ENCODE data around the gene PAFAH1B1. TPM values are rescaled to one million over a fixed set of nuclear protein-coding genes. Genes with fewer than 3 reads are reported as not detected.

PAFAH1B1 gene
- polyA plus RNA-seq, 1 donor (not counting 4 experiments of a cell fraction or from before 2014, with no cell fraction given) = 119 TPM

DNA sequence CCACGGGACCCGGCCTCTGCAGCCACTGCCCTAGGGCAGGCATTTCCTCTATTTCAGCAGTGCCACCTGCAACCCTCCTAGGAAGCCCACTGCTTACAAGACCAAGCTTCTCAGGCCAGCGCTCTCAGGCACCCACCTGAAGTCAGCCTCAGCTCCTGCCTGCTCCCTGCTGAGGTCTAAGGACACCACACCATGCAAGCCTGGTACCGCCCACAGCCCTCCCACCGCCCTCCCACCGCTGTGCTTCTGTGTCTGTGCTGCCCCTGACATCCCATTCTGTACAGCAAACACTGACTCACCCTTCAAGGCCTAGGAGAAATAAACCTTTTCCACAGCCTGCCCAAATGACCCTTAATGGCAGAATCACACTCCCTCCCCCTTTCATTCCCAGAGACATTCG lies 111.8 kb downstream of the PAFAH1B1 start:
- Histone ChIP-seq H4K20me1 (ENCODE audit: control insufficient read depth, extremely low read depth, insufficient read depth, low read length) (peaks cover 50% of the 10 kb centered on the region), H2AFZ (ENCODE audit: control insufficient read depth, low read length) (no peak overlapping the region), H3K9me1 (ENCODE audit: control insufficient read depth, extremely low read depth, insufficient read depth, low read length) (peaks cover 2% of the 10 kb centered on the region), H3K27ac (ENCODE audit: control insufficient read depth, insufficient read depth, low read length) (no peak overlapping the region), H3K4me2 (ENCODE audit: control insufficient read depth, extremely low read depth, insufficient read depth, low read depth, low read length) (no peak overlapping the region), H3K79me2 (ENCODE audit: control insufficient read depth, insufficient read depth, low read length) (peaks cover 71% of the 10 kb centered on the region), H3K4me3 (ENCODE audit: control insufficient read depth in 2 of 3, extremely low read depth in 1 of 3, insufficient read depth in 2 of 3, low read depth in 1 of 3, low read length in 3 of 3) (no peak overlapping the region), H3K36me3 (ENCODE audit: control insufficient read depth in 2 of 2, extremely low read depth in 1 of 2, insufficient read depth in 2 of 2, low read length in 2 of 2) (peaks cover 23 to 25% of the 10 kb centered on the region in 2 experiments), H3K4me1 (ENCODE audit: control insufficient read depth, extremely low read depth, insufficient read depth, low read length) (peaks cover 32% of the 10 kb centered on the region), H3K9ac (ENCODE audit: control insufficient read depth, extremely low read depth, insufficient read depth, low read length) (no peak overlapping the region), H3K27me3 (ENCODE audit: control insufficient read depth, extremely low read depth, insufficient read depth, low read length) (no peaks in the 10 kb centered on the region), H3K9me3 (ENCODE audit: control insufficient read depth, low read depth, low read length) (no peaks in the 10 kb centered on the region)
- no peak for TF ChIP-seq EZH2 (IDR thresholded peaks at IDR 0.05; ENCODE audit: low read length)
- no peak for TF ChIP-seq CTCF (optimal IDR thresholded peaks at IDR 0.05 in 1 of 3, IDR thresholded peaks at IDR 0.05 in 1 of 3, conservative IDR thresholded peaks at IDR 0.05 in 1 of 3; ENCODE audit: extremely low read depth in 1 of 3, insufficient read depth in 2 of 3, low read length in 3 of 3)
- dilution Hi-C loops (cut with MboI; ENCODE audit: extremely low pct_ligation_motif_present, low sequenced_read_pairs) = no loop called here
- DNase-seq (ENCODE audit: low read depth, low spot score) (no peak), FAIRE-seq (no peak)

DNA sequence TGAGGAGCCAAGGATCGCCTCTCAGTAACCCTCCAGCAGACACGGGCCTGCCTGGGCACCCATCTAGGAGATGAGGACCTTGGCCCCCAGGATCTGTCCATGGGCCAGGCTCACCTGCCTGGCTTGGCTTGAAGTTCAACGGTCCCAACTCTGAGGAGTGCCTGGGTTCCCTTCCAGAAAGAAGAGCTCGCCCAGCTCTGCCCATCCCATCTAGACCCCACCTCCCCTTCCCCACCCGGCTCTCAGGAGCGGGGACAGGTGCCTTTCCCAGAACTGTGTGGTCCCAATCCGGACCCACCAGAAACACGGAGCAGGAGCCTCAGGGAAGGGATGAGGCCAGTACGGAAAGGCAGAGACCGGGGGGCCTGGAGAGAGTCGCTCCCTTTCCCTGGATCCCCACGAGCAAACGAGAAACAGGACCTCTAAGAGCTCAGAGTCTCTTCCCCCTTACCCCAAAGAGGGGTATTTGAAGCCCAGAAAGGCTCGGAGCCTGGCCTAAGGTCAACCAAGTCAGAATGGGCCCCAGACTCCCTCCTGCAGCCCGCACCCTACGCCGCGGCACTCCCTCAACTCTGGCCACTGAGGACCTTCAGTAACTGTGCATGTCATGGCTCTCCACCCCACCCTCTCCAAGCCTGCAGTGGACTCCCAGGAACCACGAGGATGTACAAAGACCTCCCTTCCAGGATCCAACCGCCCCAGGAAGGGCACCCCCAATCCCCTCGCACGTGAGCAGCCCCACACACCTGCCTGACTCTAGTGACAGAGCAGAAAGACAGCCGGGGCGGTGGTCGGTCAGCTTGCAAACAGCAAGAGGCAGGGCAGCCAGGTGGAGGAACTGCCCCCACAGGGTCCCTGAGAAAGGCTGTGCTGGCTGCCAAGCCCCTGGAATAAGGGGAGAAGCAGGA lies 112.7 kb downstream of the PAFAH1B1 start:
- peaks cover 2% of the 10 kb centered on the region for H3K9me1 ChIP-seq (ENCODE audit: control insufficient read depth, extremely low read depth, insufficient read depth, low read length)

More for the DNA sequence above, 112.7 kb downstream of the PAFAH1B1 start:
- TF ChIP-seq EZH2 (IDR thresholded peaks at IDR 0.05; ENCODE audit: low read length) = no peak
- TF ChIP-seq CTCF (optimal IDR thresholded peaks at IDR 0.05 in 1 of 3, IDR thresholded peaks at IDR 0.05 in 1 of 3, conservative IDR thresholded peaks at IDR 0.05 in 1 of 3; ENCODE audit: extremely low read depth in 1 of 3, insufficient read depth in 2 of 3, low read length in 3 of 3) = no peak
- peaks cover 19 to 25% of the 10 kb centered on the region in 2 experiments for H3K36me3 ChIP-seq (ENCODE audit: control insufficient read depth in 2 of 2, extremely low read depth in 1 of 2, insufficient read depth in 2 of 2, low read length in 2 of 2)
- H3K4me3 ChIP-seq (ENCODE audit: control insufficient read depth in 2 of 3, extremely low read depth in 1 of 3, insufficient read depth in 2 of 3, low read depth in 1 of 3, low read length in 3 of 3) = no peak overlapping the region
- no peak overlapping the region for H3K27ac ChIP-seq (ENCODE audit: control insufficient read depth, insufficient read depth, low read length)
- H3K9ac ChIP-seq (ENCODE audit: control insufficient read depth, extremely low read depth, insufficient read depth, low read length) = no peak overlapping the region
- peaks cover 35% of the 10 kb centered on the region for H3K4me1 ChIP-seq (ENCODE audit: control insufficient read depth, extremely low read depth, insufficient read depth, low read length)
- H4K20me1 ChIP-seq (ENCODE audit: control insufficient read depth, extremely low read depth, insufficient read depth, low read length) = peaks cover 50% of the 10 kb centered on the region
- dilution Hi-C loops (cut with MboI; ENCODE audit: extremely low pct_ligation_motif_present, low sequenced_read_pairs) = no loop called here
- DNase-seq (ENCODE audit: low read depth, low spot score) (no peak), FAIRE-seq (no peak)
- peaks cover 80% of the 10 kb centered on the region for H3K79me2 ChIP-seq (ENCODE audit: control insufficient read depth, insufficient read depth, low read length)
- no peaks in the 10 kb centered on the region for H3K9me3 ChIP-seq (ENCODE audit: control insufficient read depth, low read depth, low read length)
- H3K4me2 ChIP-seq (ENCODE audit: control insufficient read depth, extremely low read depth, insufficient read depth, low read depth, low read length) = no peak overlapping the region
- H2AFZ ChIP-seq (ENCODE audit: control insufficient read depth, low read length) = no peak overlapping the region
- H3K27me3 ChIP-seq (ENCODE audit: control insufficient read depth, extremely low read depth, insufficient read depth, low read length) = no peaks in the 10 kb centered on the region
